Liver (tissue), 3 donors: Measurements from ENCODE around the gene CHST13.

Experiments
- HNF4A ChIP-seq, 2 donors: conservative IDR thresholded peaks; 2 replicates each; pipeline ENCODE4 v1.6.1; 2016; ENCODE audit warnings: antibody characterized with exemption in 2 of 2, mild to moderate bottlenecking in 2 of 2
- TAF1 ChIP-seq: conservative IDR thresholded peaks from 2 replicates; pipeline ENCODE4 v1.6.1; 2016; ENCODE audit warnings: antibody characterized with exemption, mild to moderate bottlenecking
- TF ChIP-seq, protein P1 (sequence below): fragments of 150-350 bp; IDR thresholded peaks from 2 replicates; pipeline ENCODE4 v1.5.1; 2017; ENCODE audit warnings: improper control_type of control experiment, low read depth, low read length; ENCODE audit not compliant: missing input control
- donor health status: healthy.
- donor health status: healthy.

DNA sequence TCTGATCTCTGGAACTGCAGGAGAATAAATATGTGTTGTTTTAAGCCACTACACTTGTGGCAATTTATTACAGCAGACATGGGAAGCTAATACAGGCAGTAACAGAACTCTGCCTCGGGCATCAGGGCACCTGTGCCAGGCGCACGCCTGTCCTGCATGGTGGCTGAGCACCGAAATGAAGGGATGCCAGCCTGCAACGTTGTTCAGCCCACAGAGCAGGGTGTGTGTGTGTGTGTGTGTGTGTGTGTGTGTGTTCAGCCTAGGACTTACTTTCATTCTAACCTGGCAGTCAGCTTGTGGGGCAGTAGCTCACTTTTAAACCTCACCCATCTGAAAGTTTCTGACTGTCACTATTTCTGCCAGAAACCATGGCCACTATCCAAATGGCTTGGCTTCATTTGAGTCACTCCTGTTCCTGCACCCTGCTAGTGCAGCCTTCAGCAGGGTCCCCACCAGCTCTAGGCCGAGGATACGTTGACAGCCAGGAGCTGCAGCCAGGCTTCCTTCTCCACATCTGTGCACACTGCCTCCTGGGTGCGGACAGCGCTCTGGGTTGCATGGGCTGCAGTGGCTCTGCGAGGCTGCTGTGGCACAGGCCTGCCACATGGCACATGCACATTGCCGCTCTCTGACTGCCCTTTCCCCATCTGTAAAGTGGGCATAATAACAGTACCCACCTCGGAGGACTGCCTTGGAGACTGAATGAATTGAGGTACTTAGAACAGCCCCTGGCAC lies 10.9 kb upstream of the CHST13 start:
- TF ChIP-seq HNF4A (conservative IDR thresholded peaks at IDR 0.05), result peak in 1 of 2 donors; percentile 22
- no peak for TF ChIP-seq TAF1
- TF ChIP-seq, protein P1, sequence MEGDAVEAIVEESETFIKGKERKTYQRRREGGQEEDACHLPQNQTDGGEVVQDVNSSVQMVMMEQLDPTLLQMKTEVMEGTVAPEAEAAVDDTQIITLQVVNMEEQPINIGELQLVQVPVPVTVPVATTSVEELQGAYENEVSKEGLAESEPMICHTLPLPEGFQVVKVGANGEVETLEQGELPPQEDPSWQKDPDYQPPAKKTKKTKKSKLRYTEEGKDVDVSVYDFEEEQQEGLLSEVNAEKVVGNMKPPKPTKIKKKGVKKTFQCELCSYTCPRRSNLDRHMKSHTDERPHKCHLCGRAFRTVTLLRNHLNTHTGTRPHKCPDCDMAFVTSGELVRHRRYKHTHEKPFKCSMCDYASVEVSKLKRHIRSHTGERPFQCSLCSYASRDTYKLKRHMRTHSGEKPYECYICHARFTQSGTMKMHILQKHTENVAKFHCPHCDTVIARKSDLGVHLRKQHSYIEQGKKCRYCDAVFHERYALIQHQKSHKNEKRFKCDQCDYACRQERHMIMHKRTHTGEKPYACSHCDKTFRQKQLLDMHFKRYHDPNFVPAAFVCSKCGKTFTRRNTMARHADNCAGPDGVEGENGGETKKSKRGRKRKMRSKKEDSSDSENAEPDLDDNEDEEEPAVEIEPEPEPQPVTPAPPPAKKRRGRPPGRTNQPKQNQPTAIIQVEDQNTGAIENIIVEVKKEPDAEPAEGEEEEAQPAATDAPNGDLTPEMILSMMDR, result no peak
